HEK293 (cell line): ENCODE measurements around the gene HOXD12.
A peak's percentile ranks its signal among the peaks of the same experiment; 100 is the strongest.

Experiments used
- CTCF ChIA-PET: fragments of 350-600 bp; formaldehyde crosslinking; extraction: SDS; loops from one replicate; lab custom pipeline; 2021; ENCODE audit warnings: antibody characterized with exemption; lab: Yijun Ruan, JAX
- POLR2A ChIA-PET: fragments of 300-600 bp; formaldehyde crosslinking; extraction: SDS; loops from one replicate; lab custom pipeline; 2020; ENCODE audit warnings: antibody characterized with exemption, inconsistent platforms; lab: Yijun Ruan, JAX
- H3K27ac ChIP-seq: fragments of 200-500 bp; sonication (Bioruptor generic); 2 replicates; pipeline ENCODE4 v1.5.1; 2014; ENCODE audit warnings: low read depth, low read length, control low read depth, inconsistent platforms; ENCODE audit errors: extremely low read depth
- H3K36me3 ChIP-seq, 2 experiments: fragments of 200-500 bp in 1 of 2; sonication (Bioruptor generic) in 1 of 2; 1 replicate in 1 of 2; 2 replicates in 1 of 2; pipeline ENCODE4 v1.5.1; 2014 to 2017; ENCODE audit warnings: inconsistent platforms in 2 of 2, low read length in 2 of 2; ENCODE audit not compliant: control insufficient read depth in 2 of 2, insufficient read depth in 1 of 2
- H3K4me1 ChIP-seq: fragments of 200-500 bp; sonication (Bioruptor generic); 2 replicates; pipeline ENCODE4 v1.5.1; 2014; ENCODE audit warnings: mild to moderate bottlenecking, low read length, inconsistent platforms; ENCODE audit not compliant: control insufficient read depth, insufficient read depth
- H3K4me3 ChIP-seq: 2 replicates; pipeline ENCODE4 v1.5.1; 2011; ENCODE audit warnings: low read depth, mild to moderate bottlenecking, control low read depth, low read length, moderate library complexity
- H3K9me3 ChIP-seq: fragments of 200-500 bp; sonication (Bioruptor generic); 2 replicates; pipeline ENCODE4 v1.5.1; 2014; ENCODE audit warnings: low read depth, low read length, inconsistent platforms; ENCODE audit not compliant: control insufficient read depth, insufficient read depth
- EGR2 ChIP-seq: fragments of 450-650 bp; formaldehyde crosslinking; IDR thresholded peaks from 2 replicates; pipeline ENCODE4 v1.5.1; 2016; ENCODE audit warnings: low read depth, missing biosample characterization, missing genetic modification characterization
- GLI4 ChIP-seq: fragments of 450-650 bp; formaldehyde crosslinking; IDR thresholded peaks from 2 replicates; pipeline ENCODE4 v1.5.1; 2016; ENCODE audit warnings: missing biosample characterization, missing genetic modification characterization
- IKZF3 ChIP-seq: fragments of 450-650 bp; IDR thresholded peaks from 2 replicates; pipeline ENCODE4 v1.5.0; 2018; ENCODE audit warnings: missing biosample characterization, mild to moderate bottlenecking, missing genetic modification characterization, moderate library complexity
- KLF10 ChIP-seq: fragments of 450-650 bp; IDR thresholded peaks from 2 replicates; pipeline ENCODE4 v1.5.1; 2018; ENCODE audit warnings: missing biosample characterization, mild to moderate bottlenecking, missing genetic modification characterization
- MYNN ChIP-seq: fragments of 450-650 bp; formaldehyde crosslinking; IDR thresholded peaks from 2 replicates; pipeline ENCODE4 v1.5.1; 2016; ENCODE audit warnings: missing biosample characterization, missing genetic modification characterization, borderline replicate concordance
- PRDM10 ChIP-seq: fragments of 450-650 bp; formaldehyde crosslinking; IDR thresholded peaks from 2 replicates; pipeline ENCODE4 v1.5.1; 2016; ENCODE audit warnings: missing biosample characterization, missing genetic modification characterization
- REPIN1 ChIP-seq: fragments of 450-650 bp; formaldehyde crosslinking; IDR thresholded peaks from 2 replicates; pipeline ENCODE4 v1.5.1; 2017; ENCODE audit warnings: missing biosample characterization, missing genetic modification characterization, low read depth
- SP2 ChIP-seq: fragments of 450-650 bp; formaldehyde crosslinking; IDR thresholded peaks from 2 replicates; pipeline ENCODE4 v1.5.1; 2016; ENCODE audit warnings: missing biosample characterization, missing genetic modification characterization
- TRIM28 ChIP-seq: IDR thresholded peaks from 2 replicates; pipeline ENCODE4 v1.6.1; 2011; ENCODE audit warnings: low read length, control low read depth, borderline replicate concordance
- ZBTB10 ChIP-seq: fragments of 450-650 bp; formaldehyde crosslinking; IDR thresholded peaks from 2 replicates; pipeline ENCODE4 v1.5.1; 2016; ENCODE audit warnings: missing biosample characterization, missing genetic modification characterization
- ZBTB8A ChIP-seq: fragments of 450-650 bp; formaldehyde crosslinking; IDR thresholded peaks from 2 replicates; pipeline ENCODE4 v1.5.1; 2016; ENCODE audit warnings: missing biosample characterization, missing genetic modification characterization
- ZIC2 ChIP-seq: fragments of 450-650 bp; formaldehyde crosslinking; IDR thresholded peaks from 2 replicates; pipeline ENCODE4 v1.5.1; 2016; ENCODE audit warnings: missing biosample characterization, missing genetic modification characterization
- ZNF24 ChIP-seq: fragments of 450-650 bp; formaldehyde crosslinking; IDR thresholded peaks from 2 replicates; pipeline ENCODE4 v1.5.1; 2016; ENCODE audit warnings: missing biosample characterization, missing genetic modification characterization
- ZNF398 ChIP-seq: fragments of 450-650 bp; formaldehyde crosslinking; IDR thresholded peaks from 2 replicates; pipeline ENCODE4 v1.5.1; 2017; ENCODE audit warnings: missing biosample characterization, missing genetic modification characterization
- ZNF416 ChIP-seq: fragments of 450-650 bp; formaldehyde crosslinking; IDR thresholded peaks from 2 replicates; pipeline ENCODE4 v1.5.1; 2016; ENCODE audit warnings: missing biosample characterization, missing genetic modification characterization
- ZNF426 ChIP-seq: fragments of 450-650 bp; formaldehyde crosslinking; IDR thresholded peaks from 2 replicates; pipeline ENCODE4 v1.5.1; 2017; ENCODE audit warnings: missing biosample characterization, missing genetic modification characterization, mild to moderate bottlenecking, inconsistent platforms, moderate library complexity
- ZNF488 ChIP-seq: fragments of 450-650 bp; formaldehyde crosslinking; IDR thresholded peaks from 2 replicates; pipeline ENCODE4 v1.5.1; 2016; ENCODE audit warnings: missing biosample characterization, missing genetic modification characterization
- ZNF501 ChIP-seq: fragments of 450-650 bp; formaldehyde crosslinking; IDR thresholded peaks from 2 replicates; pipeline ENCODE4 v1.5.1; 2016; ENCODE audit warnings: missing biosample characterization, missing genetic modification characterization
- ZNF529 ChIP-seq: fragments of 450-650 bp; formaldehyde crosslinking; IDR thresholded peaks from 2 replicates; pipeline ENCODE4 v1.5.1; 2017; ENCODE audit warnings: missing genetic modification characterization, missing biosample characterization; ENCODE audit not compliant: insufficient replicate concordance
- ZNF544 ChIP-seq: fragments of 450-650 bp; formaldehyde crosslinking; IDR thresholded peaks from 2 replicates; pipeline ENCODE4 v1.5.0; 2017; ENCODE audit warnings: missing biosample characterization, missing genetic modification characterization
- ZNF561 ChIP-seq: fragments of 450-650 bp; IDR thresholded peaks from 2 replicates; pipeline ENCODE4 v1.5.1; 2018; ENCODE audit warnings: missing biosample characterization, missing genetic modification characterization, borderline replicate concordance
- ZNF571 ChIP-seq: fragments of 450-650 bp; formaldehyde crosslinking; IDR thresholded peaks from 2 replicates; pipeline ENCODE4 v1.5.0; 2017; ENCODE audit warnings: missing biosample characterization, missing genetic modification characterization
- ZNF624 ChIP-seq: fragments of 450-650 bp; formaldehyde crosslinking; IDR thresholded peaks from 2 replicates; pipeline ENCODE4 v1.5.1; 2017; ENCODE audit warnings: missing biosample characterization, missing genetic modification characterization
- ZNF654 ChIP-seq: fragments of 450-650 bp; formaldehyde crosslinking; IDR thresholded peaks from 2 replicates; pipeline ENCODE4 v1.5.1; 2016; ENCODE audit warnings: low read depth, missing biosample characterization, missing genetic modification characterization
- ZNF664 ChIP-seq: fragments of 450-650 bp; formaldehyde crosslinking; IDR thresholded peaks from 2 replicates; pipeline ENCODE4 v1.5.1; 2016; ENCODE audit warnings: missing biosample characterization, missing genetic modification characterization
- ZNF777 ChIP-seq: fragments of 450-650 bp; formaldehyde crosslinking; IDR thresholded peaks from 2 replicates; pipeline ENCODE4 v1.5.1; 2017; ENCODE audit warnings: missing biosample characterization, missing genetic modification characterization, borderline replicate concordance
- ZSCAN16 ChIP-seq: fragments of 450-650 bp; formaldehyde crosslinking; IDR thresholded peaks from 2 replicates; pipeline ENCODE4 v1.5.1; 2016; ENCODE audit warnings: missing biosample characterization, missing genetic modification characterization
- ZSCAN18 ChIP-seq: fragments of 450-650 bp; formaldehyde crosslinking; IDR thresholded peaks from 2 replicates; pipeline ENCODE4 v1.5.1; 2016; ENCODE audit warnings: missing biosample characterization, missing genetic modification characterization

Gene HOXD12

GRCh38 chr2:176105078-176105729 is 5.6 kb downstream of the HOXD12 start:
- H3K36me3 ChIP-seq = peaks cover 0 to 15% of the 10 kb centered on the region in 2 experiments; a peak in 2 of 3 replicates
- peak overlapping the region; percentile 74 for H3K4me3 ChIP-seq
- H3K9me3 ChIP-seq = no peaks in the 10 kb centered on the region
- ChIA-PET CTCF (interaction anchor here (0.7 to 1.0 kb wide), 3 partner anchors 16 to 22 kb away, joined by 4 read pairs; no protein-coding TSS in a partner anchor), POLR2A (interaction anchor here (0.6 to 4.2 kb wide), 10 partner anchors 10 to 742 kb away, joined by 3 to 75 read pairs (median 4); partner anchors contain the start of genes HOXD13, HOXD8 and LNPK)
- peaks cover 6% of the 10 kb centered on the region for H3K4me1 ChIP-seq
- H3K27ac ChIP-seq = peak overlapping the region; percentile 100
- TF ChIP-seq ZIC2 (peak; percentile 12; the same call in 1 of the 2 replicates), ZNF529 (tag by site-specific recombination) (no peak), REPIN1 (tag by site-specific recombination) (no peak), ZNF571 (no peak), ZNF561 (tag by site-specific recombination) (no peak), KLF10 (tag by site-specific recombination) (no peak), ZNF544 (no peak), ZSCAN18 (tag by site-specific recombination) (no peak), ZNF416 (tag by site-specific recombination) (no peak), ZNF426 (tag by site-specific recombination) (no peak), MYNN (tag by site-specific recombination) (no peak), ZNF488 (tag by site-specific recombination) (no peak), ZBTB8A (tag by site-specific recombination) (peak; percentile 81), ZNF398 (tag by site-specific recombination) (peak; percentile 97), ZNF24 (tag by site-specific recombination) (no peak), ZSCAN16 (tag by site-specific recombination) (no peak; the same call in 1 of the 2 replicates), ZNF624 (no peak), EGR2 (tag by site-specific recombination) (peak; percentile 52; the same call in 1 of the 2 replicates), GLI4 (no peak), ZBTB10 (peak; percentile 77), SP2 (tag by site-specific recombination) (peak; percentile 88), PRDM10 (tag by site-specific recombination) (peak; percentile 85), TRIM28 (peak; percentile 56; the same call in 1 of the 2 replicates), ZNF777 (tag by site-specific recombination) (no peak), ZNF654 (tag by site-specific recombination) (no peak), ZNF664 (tag by site-specific recombination) (no peak), ZNF501 (0 out of 2 replicates have a peak, but pooled peaks have one; percentile 58), IKZF3 (tag by site-specific recombination) (peak; percentile 86)
